Measurements from ENCODE around the gene ZNF326. TPM values are rescaled to one million over a fixed set of nuclear protein-coding genes. Genes with fewer than 3 reads are reported as not detected.
"Not testable (repeated sequence)": the region's sequence is repeated elsewhere in the genome, so short reads cannot be mapped to it uniquely, and the experiment has no call there.

ZNF326 gene

DNA sequence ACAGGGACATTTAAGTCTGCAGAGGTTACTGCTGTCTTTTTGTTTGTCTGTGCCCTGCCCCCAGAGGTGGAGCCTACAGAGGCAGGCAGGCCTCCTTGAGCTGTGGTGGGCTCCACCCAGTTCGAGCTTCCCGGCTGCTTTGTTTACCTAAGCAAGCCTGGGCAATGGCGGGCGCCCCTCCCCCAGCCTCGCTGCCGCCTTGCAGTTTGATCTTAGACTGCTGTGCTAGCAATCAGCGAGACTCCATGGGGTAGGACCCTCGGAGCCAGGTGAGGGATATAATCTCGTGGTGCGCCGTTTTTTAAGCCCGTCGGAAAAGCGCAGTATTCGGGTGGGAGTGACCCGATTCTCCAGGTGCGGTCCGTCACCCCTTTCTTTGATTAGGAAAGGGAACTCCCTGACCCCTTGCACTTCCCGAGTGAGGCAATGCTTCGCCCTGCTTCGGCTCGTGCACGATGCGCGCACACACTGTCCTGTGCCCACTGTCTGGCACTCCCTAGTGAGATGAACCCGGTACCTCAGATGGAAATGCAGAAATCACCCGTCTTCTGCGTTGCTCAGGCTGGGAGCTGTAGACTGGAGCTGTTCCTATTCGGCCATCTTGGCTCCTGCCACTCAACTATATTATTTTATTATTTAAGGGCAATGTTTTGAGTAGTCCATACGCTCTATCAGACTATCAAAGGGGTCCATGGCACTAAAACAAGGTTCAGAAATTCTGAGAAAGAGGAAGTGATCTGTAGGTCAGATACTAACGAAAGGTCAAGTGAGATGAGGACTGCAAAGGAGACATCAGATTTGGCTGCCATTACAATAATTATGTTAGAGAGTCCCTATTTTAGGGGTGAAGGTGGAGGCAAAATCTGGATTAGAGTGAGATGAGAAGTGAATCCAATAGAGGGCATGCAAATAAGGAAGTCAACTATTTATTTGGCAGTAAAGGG, 68.1 kb downstream of the ZNF326 start:
- not testable (repeated sequence) for H3K4me1 ChIP-seq (ENCODE audit: control insufficient read depth, insufficient read depth, low read length); H3K4me2 ChIP-seq (ENCODE audit: low read length); H3K9ac ChIP-seq (ENCODE audit: low read depth, low read length); H3K36me3 ChIP-seq (ENCODE audit: insufficient read depth, low read length); H3K9me3 ChIP-seq (replicated peaks; ENCODE audit: low read length); H3K4me3 ChIP-seq (ENCODE audit: low read length)
- H3K27me3 ChIP-seq (ENCODE audit: control insufficient read depth, insufficient read depth, low read length): peaks cover 10% of the 10 kb centered on the region

DNA sequence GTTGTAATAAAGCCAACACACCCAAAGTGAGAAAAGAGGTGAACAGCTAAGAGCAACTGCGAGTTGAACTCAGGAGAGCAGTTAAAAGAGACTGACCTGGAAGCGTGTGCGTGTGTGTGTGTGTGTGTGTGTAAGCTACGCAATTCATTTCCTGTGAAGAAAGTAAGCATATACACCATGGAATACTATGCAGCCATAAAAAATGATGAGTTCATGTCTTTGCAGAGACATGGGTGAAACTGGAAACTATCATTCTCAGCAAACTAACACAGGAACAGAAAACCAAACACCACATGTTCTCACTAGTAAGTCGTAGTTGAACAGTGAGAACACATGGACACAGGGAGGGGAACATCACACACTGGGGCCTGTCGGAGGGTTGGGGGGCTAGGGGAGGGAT, 69.2 kb downstream of the ZNF326 start:
- H3K27me3 ChIP-seq (ENCODE audit: control insufficient read depth, insufficient read depth, low read length): peaks cover 10% of the 10 kb centered on the region
- H3K36me3 ChIP-seq (ENCODE audit: insufficient read depth, low read length); H3K9ac ChIP-seq (ENCODE audit: low read depth, low read length); H3K4me2 ChIP-seq (ENCODE audit: low read length); H3K4me3 ChIP-seq (ENCODE audit: low read length); H3K9me3 ChIP-seq (replicated peaks; ENCODE audit: low read length); H3K4me1 ChIP-seq (ENCODE audit: control insufficient read depth, insufficient read depth, low read length): not testable (repeated sequence)

DNA sequence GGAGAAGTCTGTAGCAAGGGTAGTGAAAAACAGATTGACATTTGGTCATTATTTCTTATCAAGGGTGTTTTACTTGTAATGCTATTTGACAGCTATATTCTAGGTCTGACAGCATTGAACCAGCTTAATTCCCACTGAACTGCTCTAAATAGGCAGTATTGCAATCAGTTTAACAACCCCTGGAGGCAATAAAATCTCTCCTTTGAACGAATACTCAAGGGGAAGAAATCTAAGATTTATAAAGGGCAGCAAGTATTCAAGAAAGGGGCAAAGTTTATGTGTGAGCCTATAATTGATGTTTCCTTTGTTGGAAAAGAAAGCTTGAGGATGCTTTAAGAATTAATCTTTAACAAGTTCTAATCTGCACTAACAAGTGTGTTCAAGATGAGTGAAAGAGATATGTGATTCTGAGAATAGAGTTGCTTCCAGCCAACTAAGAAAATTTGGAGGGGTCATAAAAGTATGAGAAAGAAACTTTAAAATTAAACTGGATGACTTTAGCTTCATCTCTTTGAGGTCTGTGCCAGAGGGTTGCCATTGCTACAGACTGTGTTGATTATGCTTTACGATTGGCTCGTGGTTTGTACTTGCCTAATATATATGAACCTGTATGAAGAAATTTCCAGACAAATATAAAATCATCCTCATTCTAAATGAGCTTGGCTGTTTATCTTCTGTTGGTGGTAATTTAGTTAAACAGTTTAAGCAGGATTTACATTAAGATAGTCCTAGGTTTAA, 72.5 kb downstream of the ZNF326 start:
- Histone ChIP-seq H3K4me2 (ENCODE audit: low read length) (no peak overlapping the region), H3K27me3 (ENCODE audit: control insufficient read depth, insufficient read depth, low read length) (peaks cover 10% of the 10 kb centered on the region), H3K36me3 (ENCODE audit: insufficient read depth, low read length) (no peaks in the 10 kb centered on the region), H3K9me3 (replicated peaks; ENCODE audit: low read length) (no peaks in the 10 kb centered on the region), H3K9ac (ENCODE audit: low read depth, low read length) (no peak overlapping the region), H3K4me3 (ENCODE audit: low read length) (no peak overlapping the region), H3K4me1 (ENCODE audit: control insufficient read depth, insufficient read depth, low read length) (no peaks in the 10 kb centered on the region)

DNA sequence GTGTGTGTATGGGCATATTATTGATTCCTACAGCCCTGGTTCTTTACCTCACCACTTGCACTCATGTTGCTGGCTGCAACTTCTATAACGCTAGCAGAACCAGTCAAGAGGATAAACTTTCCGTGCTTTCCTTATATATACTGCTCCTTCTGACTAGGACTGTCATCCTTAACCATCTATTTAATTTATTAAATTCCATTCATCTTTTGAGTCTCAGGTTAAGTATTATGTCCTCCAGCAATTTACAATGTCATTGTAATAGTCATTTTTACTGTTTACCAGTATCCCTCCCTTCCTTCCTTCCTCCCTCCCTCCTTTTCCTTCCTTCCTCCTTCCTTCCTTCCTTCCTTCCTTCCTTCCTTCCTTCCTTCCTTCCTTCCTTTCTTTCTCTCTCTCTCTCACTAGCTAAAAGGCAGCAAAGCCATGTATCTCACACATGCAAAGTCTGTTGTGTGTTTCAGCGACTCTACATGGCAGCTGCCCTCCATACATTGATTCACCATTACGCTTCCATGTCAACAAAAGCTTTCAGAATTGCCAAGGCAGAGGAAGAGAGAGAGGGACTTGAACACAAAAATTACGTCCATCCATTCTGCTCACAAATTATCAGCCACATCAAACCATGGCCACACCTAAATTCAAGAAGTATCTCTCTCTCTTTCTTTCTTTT, 73.8 kb downstream of the ZNF326 start:
- H3K36me3 ChIP-seq (ENCODE audit: insufficient read depth, low read length): no peaks in the 10 kb centered on the region
- H3K4me1 ChIP-seq (ENCODE audit: control insufficient read depth, insufficient read depth, low read length): no peaks in the 10 kb centered on the region
- H3K9me3 ChIP-seq (replicated peaks; ENCODE audit: low read length): no peaks in the 10 kb centered on the region
- H3K27me3 ChIP-seq (ENCODE audit: control insufficient read depth, insufficient read depth, low read length): peaks cover 10% of the 10 kb centered on the region
- no peak overlapping the region for H3K4me3 ChIP-seq (ENCODE audit: low read length)
- H3K4me2 ChIP-seq (ENCODE audit: low read length): no peak overlapping the region
- no peak overlapping the region for H3K9ac ChIP-seq (ENCODE audit: low read depth, low read length)

DNA sequence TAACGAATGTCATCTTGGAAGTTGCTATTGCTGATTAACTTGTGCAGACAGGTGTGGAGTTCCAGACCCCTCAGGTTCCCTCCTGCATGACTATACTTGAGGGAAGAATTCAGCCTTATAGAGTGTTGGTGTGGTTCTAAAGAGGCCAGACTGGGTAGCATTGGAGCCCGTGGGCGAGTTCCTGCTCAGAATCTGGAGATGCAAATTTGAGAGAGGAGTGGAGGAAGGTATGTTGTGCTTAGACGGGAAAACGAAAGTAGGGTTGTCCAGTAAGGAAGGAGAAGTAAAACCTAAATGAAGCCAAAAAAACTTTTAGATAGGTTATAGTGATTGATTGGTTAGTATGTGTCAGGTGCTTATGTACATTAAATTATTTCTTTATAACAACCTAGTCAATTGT, 79.2 kb downstream of the ZNF326 start:
- no peaks in the 10 kb centered on the region for H3K4me1 ChIP-seq (ENCODE audit: control insufficient read depth, insufficient read depth, low read length)
- no peaks in the 10 kb centered on the region for H3K9me3 ChIP-seq (replicated peaks; ENCODE audit: low read length)
- no peak overlapping the region for H3K4me2 ChIP-seq (ENCODE audit: low read length)
- no peaks in the 10 kb centered on the region for H3K36me3 ChIP-seq (ENCODE audit: insufficient read depth, low read length)
- H3K4me3 ChIP-seq (ENCODE audit: low read length): no peak overlapping the region
- no peaks in the 10 kb centered on the region for H3K27me3 ChIP-seq (ENCODE audit: control insufficient read depth, insufficient read depth, low read length)
- H3K9ac ChIP-seq (ENCODE audit: low read depth, low read length): no peak overlapping the region

DNA sequence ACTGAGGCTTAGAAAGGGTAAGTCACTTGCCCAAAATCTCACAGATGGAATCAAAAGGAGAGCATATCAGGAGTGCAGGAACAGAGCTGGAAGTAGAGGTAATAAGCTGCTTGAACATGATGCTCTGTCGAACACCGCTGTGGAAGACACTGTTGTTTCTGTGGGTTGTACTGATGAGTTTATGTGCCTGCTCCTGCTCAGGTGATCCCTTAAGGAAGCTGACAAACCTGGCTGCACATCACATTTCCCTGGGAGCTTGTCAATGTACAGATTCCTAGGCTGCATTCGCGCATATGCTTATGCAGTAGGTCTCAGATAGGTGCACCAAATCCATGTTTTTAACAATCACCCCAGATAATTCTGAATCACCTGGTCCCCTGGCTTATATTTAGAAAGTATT, 79.7 kb downstream of the ZNF326 start:
- Histone ChIP-seq H3K4me2 (ENCODE audit: low read length) (no peak overlapping the region), H3K4me1 (ENCODE audit: control insufficient read depth, insufficient read depth, low read length) (no peaks in the 10 kb centered on the region), H3K27me3 (ENCODE audit: control insufficient read depth, insufficient read depth, low read length) (no peaks in the 10 kb centered on the region), H3K4me3 (ENCODE audit: low read length) (no peak overlapping the region), H3K9ac (ENCODE audit: low read depth, low read length) (no peak overlapping the region), H3K9me3 (replicated peaks; ENCODE audit: low read length) (no peaks in the 10 kb centered on the region), H3K36me3 (ENCODE audit: insufficient read depth, low read length) (no peaks in the 10 kb centered on the region)

DNA sequence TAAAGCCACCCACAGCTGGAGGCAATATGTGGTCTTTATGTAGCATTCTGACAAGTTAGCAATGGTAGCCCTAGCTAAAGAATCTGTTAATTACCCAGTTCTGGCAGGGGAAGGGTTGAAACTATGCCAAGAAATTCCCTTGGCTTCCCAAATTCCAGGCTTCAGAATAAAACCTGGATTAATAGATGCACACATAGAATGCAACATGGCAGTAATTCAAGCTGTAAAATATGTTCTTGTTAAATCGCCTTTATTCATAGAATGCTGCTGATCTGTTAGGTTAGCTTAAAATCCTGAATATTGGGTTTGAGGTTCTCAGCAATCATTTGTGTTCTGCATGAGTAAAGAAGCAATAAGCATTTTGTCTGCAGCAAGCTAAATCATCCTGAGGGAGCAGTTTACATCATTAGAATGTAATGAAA, 80.1 kb downstream of the ZNF326 start:
- H3K4me1 ChIP-seq (ENCODE audit: control insufficient read depth, insufficient read depth, low read length): no peaks in the 10 kb centered on the region
- H3K9ac ChIP-seq (ENCODE audit: low read depth, low read length): no peak overlapping the region
- H3K4me3 ChIP-seq (ENCODE audit: low read length): no peak overlapping the region
- no peak overlapping the region for H3K4me2 ChIP-seq (ENCODE audit: low read length)
- no peaks in the 10 kb centered on the region for H3K27me3 ChIP-seq (ENCODE audit: control insufficient read depth, insufficient read depth, low read length)
- no peaks in the 10 kb centered on the region for H3K9me3 ChIP-seq (replicated peaks; ENCODE audit: low read length)
- H3K36me3 ChIP-seq (ENCODE audit: insufficient read depth, low read length): no peaks in the 10 kb centered on the region

DNA sequence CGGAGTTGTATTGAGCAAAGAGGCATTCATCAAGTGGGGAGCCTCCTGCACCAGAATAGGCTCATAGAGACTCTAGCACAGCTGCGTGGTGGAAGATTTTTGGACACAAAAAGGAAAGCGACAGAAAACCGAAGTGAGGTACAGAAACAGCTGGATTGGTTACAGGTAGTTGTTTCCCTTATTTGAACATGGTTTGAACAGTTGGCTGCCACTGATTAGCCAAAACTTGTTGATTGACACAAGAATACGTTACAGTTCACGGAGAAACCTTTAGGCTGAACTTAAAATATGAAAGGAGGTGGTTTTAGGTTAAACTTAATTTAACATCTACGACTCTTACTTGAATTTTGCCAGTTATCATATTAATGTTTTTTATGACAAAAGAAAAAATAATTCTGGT, 89.1 kb downstream of the ZNF326 start:
- Histone ChIP-seq H3K4me3 (ENCODE audit: low read length) (no peak overlapping the region), H3K36me3 (ENCODE audit: insufficient read depth, low read length) (no peaks in the 10 kb centered on the region)

More for the DNA sequence above, 89.1 kb downstream of the ZNF326 start:
- Histone ChIP-seq H3K4me2 (ENCODE audit: low read length) (no peak overlapping the region), H3K27me3 (ENCODE audit: control insufficient read depth, insufficient read depth, low read length) (peaks cover 2% of the 10 kb centered on the region), H3K9me3 (replicated peaks; ENCODE audit: low read length) (no peaks in the 10 kb centered on the region), H3K9ac (ENCODE audit: low read depth, low read length) (no peak overlapping the region), H3K4me1 (ENCODE audit: control insufficient read depth, insufficient read depth, low read length) (no peaks in the 10 kb centered on the region)

Small RNAs within 50 kb of the gene (small RNA-seq; reads per million reads assigned to genes)
- not detected for gene RN7SKP272
